A549 (cell line): ENCODE data around the gene FIGN. TPM values are rescaled to one million over a fixed set of nuclear protein-coding genes. Genes with fewer than 3 reads are reported as not detected.

Experiments used
- CBX8 ChIP-seq: fragments of 200-600 bp; sonication (generic); IDR thresholded peaks from 2 replicates; pipeline ENCODE4 v1.6.1; 2016
- CEBPB ChIP-seq, 2 experiments: fragments of >200 bp in 1 of 2; sonication (Bioruptor Twin) in 1 of 2; formaldehyde crosslinking in 1 of 2; IDR thresholded peaks; 2 replicates each; pipeline ENCODE4 v1.6.1; 2012 to 2016
- CHD2 ChIP-seq: fragments of 150-350 bp; IDR thresholded peaks from 2 replicates; pipeline ENCODE4 v1.6.1; 2014; ENCODE audit warnings: low read length; ENCODE audit not compliant: partially characterized antibody
- ESRRA ChIP-seq: fragments of 150-350 bp; IDR thresholded peaks from 2 replicates; pipeline ENCODE4 v1.6.1; 2014; ENCODE audit warnings: mild to moderate bottlenecking, low read length, borderline replicate concordance
- FOXS1 ChIP-seq: fragments of 250-450 bp; sonication (Bioruptor Pico); IDR thresholded peaks from 2 replicates; pipeline ENCODE4 v1.5.0; 2020; ENCODE audit warnings: mild to moderate bottlenecking, moderate library complexity
- HEYL ChIP-seq: fragments of 250-450 bp; sonication (Bioruptor Pico); IDR thresholded peaks from 2 replicates; pipeline ENCODE4 v1.8.0; 2021; ENCODE audit warnings: mild to moderate bottlenecking, moderate library complexity
- JUNB ChIP-seq: fragments of >200 bp; sonication (Bioruptor Twin); formaldehyde crosslinking; IDR thresholded peaks from 2 replicates; pipeline ENCODE4 v1.6.1; 2016
- KDM5A ChIP-seq: fragments of 200-600 bp; sonication (generic); IDR thresholded peaks from 2 replicates; pipeline ENCODE4 v1.6.1; 2016; ENCODE audit warnings: antibody characterized with exemption, mild to moderate bottlenecking
- MAZ ChIP-seq: fragments of 150-350 bp; IDR thresholded peaks from 2 replicates; pipeline ENCODE4 v1.6.1; 2014; ENCODE audit warnings: antibody characterized with exemption, low read depth, low read length, borderline replicate concordance
- MYC ChIP-seq: IDR thresholded peaks from 2 replicates; pipeline ENCODE4 v1.6.1; 2012; ENCODE audit warnings: mild to moderate bottlenecking, inconsistent platforms, low read length, improper control_type of control experiment, borderline replicate concordance
- NFE2L2 ChIP-seq: fragments of 150-350 bp; conservative IDR thresholded peaks from 2 replicates; pipeline ENCODE4 v1.6.1; 2014; ENCODE audit warnings: low read length
- NPAS2 ChIP-seq: fragments of 250-450 bp; sonication (Bioruptor Pico); IDR thresholded peaks from 2 replicates; pipeline ENCODE4 v1.8.0; 2022; ENCODE audit warnings: mild to moderate bottlenecking, moderate library complexity, borderline replicate concordance
- NR3C1 ChIP-seq: fragments of >200 bp; sonication (Bioruptor Twin); formaldehyde crosslinking; IDR thresholded peaks from 3 replicates; pipeline ENCODE4 v1.6.1; 2017
- POLR2A ChIP-seq: IDR thresholded peaks from 2 replicates; pipeline ENCODE4 v1.6.1; 2012; ENCODE audit warnings: mild to moderate bottlenecking, low read length
- POLR2AphosphoS2 ChIP-seq: conservative IDR thresholded peaks from 2 replicates; pipeline ENCODE4 v1.6.1; 2012; ENCODE audit warnings: low read length, improper control_type of control experiment, inconsistent platforms
- RAD21 ChIP-seq, 2 experiments: fragments of >200 bp in 1 of 2; sonication (Bioruptor Twin) in 1 of 2; formaldehyde crosslinking in 1 of 2; IDR thresholded peaks in 1 of 2; conservative IDR thresholded peaks in 1 of 2; 2 replicates in 1 of 2; 3 replicates in 1 of 2; pipeline ENCODE4 v1.6.1; 2012 to 2018; ENCODE audit warnings: inconsistent platforms in 1 of 2
- RFX5 ChIP-seq: fragments of 450-650 bp; IDR thresholded peaks from 2 replicates; pipeline ENCODE4 v1.7.1; 2014; ENCODE audit warnings: antibody characterized with exemption, mild to moderate bottlenecking, moderate library complexity
- RNF2 ChIP-seq: fragments of 200-600 bp; sonication (generic); IDR thresholded peaks from 2 replicates; pipeline ENCODE4 v1.6.1; 2016; ENCODE audit warnings: low read depth, mild to moderate bottlenecking, antibody characterized with exemption, moderate library complexity, borderline replicate concordance
- SMC3 ChIP-seq: fragments of >200 bp; sonication (Bioruptor Twin); formaldehyde crosslinking; IDR thresholded peaks from 3 replicates; pipeline ENCODE4 v1.6.1; 2018; ENCODE audit warnings: inconsistent platforms
- TP53 ChIP-seq: fragments of 250-450 bp; sonication (Bioruptor Pico); IDR thresholded peaks from 2 replicates; pipeline ENCODE4 v1.5.0; 2021; ENCODE audit warnings: mild to moderate bottlenecking, moderate library complexity
- ZC3H11A ChIP-seq: fragments of 450-650 bp; IDR thresholded peaks from 2 replicates; pipeline ENCODE4 v1.6.1; 2014; ENCODE audit warnings: antibody characterized with exemption, mild to moderate bottlenecking
- ZFP36 ChIP-seq: fragments of 450-650 bp; IDR thresholded peaks from 2 replicates; pipeline ENCODE4 v1.6.1; 2014; ENCODE audit warnings: borderline replicate concordance; ENCODE audit not compliant: partially characterized antibody
- ZSCAN20 ChIP-seq: fragments of 250-450 bp; sonication (Bioruptor Pico); IDR thresholded peaks from 2 replicates; pipeline ENCODE4 v1.8.0; 2022; ENCODE audit warnings: mild to moderate bottlenecking, moderate library complexity
- polyA plus RNA-seq, 4 experiments: library from polyadenylated mRNA; depleted of rRNA in 3 of 4; stranded (reverse); fragments of >200 nt; fragmentation: RNase III in 1 of 4; extraction: RNeasy Plus Mini Kit Qiagen cat#74134 plus additional on column Dnase treatment in 1 of 4; gene quantifications; 2 replicates in 3 of 4; 3 replicates in 1 of 4; pipeline ENCODE4 v1.2.3, GENCODE V29; 2011 to 2017
- TF ChIP-seq, protein P1 (sequence below): IDR thresholded peaks from 2 replicates; pipeline ENCODE4 v1.6.1; 2012
- TF ChIP-seq, protein P2 (sequence below): fragments of >200 bp; sonication (Bioruptor Twin); formaldehyde crosslinking; IDR thresholded peaks from 3 replicates; pipeline ENCODE4 v1.6.1; 2016
- TF ChIP-seq, protein P3 (sequence below): fragments of 150-350 bp; IDR thresholded peaks from 2 replicates; pipeline ENCODE4 v1.6.1; 2014; ENCODE audit warnings: low read depth, mild to moderate bottlenecking, low read length
- TF ChIP-seq, protein P4 (sequence below): fragments of 200-600 bp; sonication (generic); IDR thresholded peaks from 2 replicates; pipeline ENCODE4 v1.6.1; 2016; ENCODE audit warnings: antibody characterized with exemption, mild to moderate bottlenecking, moderate library complexity

FIGN gene
- polyA plus RNA-seq, 2 of the 4 experiments (the other 2 are of a cell fraction), result 1.9 to 3.8 TPM

DNA sequence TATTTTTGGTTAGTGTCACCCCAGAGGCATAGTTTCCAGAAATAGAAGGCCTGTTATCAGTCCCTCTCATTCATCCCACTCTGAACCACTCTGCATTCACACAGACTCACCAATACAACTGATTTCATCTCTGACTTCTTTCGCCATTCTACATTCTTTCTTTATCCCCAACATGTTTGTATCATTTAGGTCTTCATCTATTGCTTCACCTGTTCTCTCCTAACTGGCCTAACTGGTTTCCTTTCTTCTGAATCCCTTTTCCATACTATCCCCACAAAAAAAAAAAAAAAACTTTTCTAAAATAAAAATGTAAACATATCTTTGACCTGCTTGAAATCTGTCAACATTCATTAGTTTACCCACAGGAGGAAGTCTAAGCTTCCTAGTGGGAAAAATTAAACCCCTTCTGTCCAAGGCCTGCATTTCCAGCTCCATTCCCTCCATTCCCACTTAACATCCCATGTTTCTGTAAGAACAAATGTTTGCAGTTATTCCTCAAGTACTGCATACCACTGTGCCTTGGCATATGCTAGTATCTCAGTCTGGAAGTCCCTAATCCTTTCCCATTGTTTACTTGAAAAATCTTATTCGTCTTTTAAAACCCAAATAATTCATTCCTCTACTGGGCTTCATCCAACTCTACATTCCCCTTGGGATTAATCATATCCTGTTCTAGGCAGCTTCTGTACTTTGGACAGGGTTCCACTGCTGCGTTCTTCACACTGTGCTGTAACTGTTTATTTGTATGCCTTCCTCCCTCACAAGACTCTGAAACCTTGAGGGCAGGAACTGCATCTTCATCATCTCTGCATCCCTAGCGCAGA is 68.5 kb downstream of the FIGN start (continued):
- TF ChIP-seq ZC3H11A (no peak), POLR2AphosphoS2 (no peak), KDM5A (no peak), MYC (no peak), POLR2A (no peak), ZFP36 (no peak), RAD21 (conservative IDR thresholded peaks at IDR 0.05 in 1 of 2, IDR thresholded peaks at IDR 0.05 in 1 of 2) (peak in 1 of 2 experiments; percentile 60; a peak in 3 of 5 replicates), FOXS1 (CRISPR knock-in tag) (peak; percentile 40; the same call in 1 of the 2 replicates), RFX5 (no peak), TP53 (no peak), CEBPB (IDR thresholded peaks at IDR 0.05) (peak in 1 of 2 experiments; percentile 70; a peak in 1 of 4 replicates), NR3C1 (no peak), NFE2L2 (no peak), JUNB (peak; percentile 94), ZSCAN20 (CRISPR knock-in tag) (no peak), ESRRA (no peak), HEYL (CRISPR knock-in tag) (no peak), RNF2 (no peak), NPAS2 (CRISPR knock-in tag) (no peak), SMC3 (no peak; the same call in 2 of the 3 replicates), CBX8 (no peak), CHD2 (no peak), MAZ (no peak)
- TF ChIP-seq, protein P1, sequence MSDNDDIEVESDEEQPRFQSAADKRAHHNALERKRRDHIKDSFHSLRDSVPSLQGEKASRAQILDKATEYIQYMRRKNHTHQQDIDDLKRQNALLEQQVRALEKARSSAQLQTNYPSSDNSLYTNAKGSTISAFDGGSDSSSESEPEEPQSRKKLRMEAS, result peak; percentile 73
- TF ChIP-seq, protein P2, sequence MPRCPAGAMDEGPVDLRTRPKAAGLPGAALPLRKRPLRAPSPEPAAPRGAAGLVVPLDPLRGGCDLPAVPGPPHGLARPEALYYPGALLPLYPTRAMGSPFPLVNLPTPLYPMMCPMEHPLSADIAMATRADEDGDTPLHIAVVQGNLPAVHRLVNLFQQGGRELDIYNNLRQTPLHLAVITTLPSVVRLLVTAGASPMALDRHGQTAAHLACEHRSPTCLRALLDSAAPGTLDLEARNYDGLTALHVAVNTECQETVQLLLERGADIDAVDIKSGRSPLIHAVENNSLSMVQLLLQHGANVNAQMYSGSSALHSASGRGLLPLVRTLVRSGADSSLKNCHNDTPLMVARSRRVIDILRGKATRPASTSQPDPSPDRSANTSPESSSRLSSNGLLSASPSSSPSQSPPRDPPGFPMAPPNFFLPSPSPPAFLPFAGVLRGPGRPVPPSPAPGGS, result peak; percentile 82; the same call in 2 of the 3 replicates
- TF ChIP-seq, protein P3, sequence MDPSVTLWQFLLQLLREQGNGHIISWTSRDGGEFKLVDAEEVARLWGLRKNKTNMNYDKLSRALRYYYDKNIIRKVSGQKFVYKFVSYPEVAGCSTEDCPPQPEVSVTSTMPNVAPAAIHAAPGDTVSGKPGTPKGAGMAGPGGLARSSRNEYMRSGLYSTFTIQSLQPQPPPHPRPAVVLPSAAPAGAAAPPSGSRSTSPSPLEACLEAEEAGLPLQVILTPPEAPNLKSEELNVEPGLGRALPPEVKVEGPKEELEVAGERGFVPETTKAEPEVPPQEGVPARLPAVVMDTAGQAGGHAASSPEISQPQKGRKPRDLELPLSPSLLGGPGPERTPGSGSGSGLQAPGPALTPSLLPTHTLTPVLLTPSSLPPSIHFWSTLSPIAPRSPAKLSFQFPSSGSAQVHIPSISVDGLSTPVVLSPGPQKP, result no peak
- TF ChIP-seq, protein P4, sequence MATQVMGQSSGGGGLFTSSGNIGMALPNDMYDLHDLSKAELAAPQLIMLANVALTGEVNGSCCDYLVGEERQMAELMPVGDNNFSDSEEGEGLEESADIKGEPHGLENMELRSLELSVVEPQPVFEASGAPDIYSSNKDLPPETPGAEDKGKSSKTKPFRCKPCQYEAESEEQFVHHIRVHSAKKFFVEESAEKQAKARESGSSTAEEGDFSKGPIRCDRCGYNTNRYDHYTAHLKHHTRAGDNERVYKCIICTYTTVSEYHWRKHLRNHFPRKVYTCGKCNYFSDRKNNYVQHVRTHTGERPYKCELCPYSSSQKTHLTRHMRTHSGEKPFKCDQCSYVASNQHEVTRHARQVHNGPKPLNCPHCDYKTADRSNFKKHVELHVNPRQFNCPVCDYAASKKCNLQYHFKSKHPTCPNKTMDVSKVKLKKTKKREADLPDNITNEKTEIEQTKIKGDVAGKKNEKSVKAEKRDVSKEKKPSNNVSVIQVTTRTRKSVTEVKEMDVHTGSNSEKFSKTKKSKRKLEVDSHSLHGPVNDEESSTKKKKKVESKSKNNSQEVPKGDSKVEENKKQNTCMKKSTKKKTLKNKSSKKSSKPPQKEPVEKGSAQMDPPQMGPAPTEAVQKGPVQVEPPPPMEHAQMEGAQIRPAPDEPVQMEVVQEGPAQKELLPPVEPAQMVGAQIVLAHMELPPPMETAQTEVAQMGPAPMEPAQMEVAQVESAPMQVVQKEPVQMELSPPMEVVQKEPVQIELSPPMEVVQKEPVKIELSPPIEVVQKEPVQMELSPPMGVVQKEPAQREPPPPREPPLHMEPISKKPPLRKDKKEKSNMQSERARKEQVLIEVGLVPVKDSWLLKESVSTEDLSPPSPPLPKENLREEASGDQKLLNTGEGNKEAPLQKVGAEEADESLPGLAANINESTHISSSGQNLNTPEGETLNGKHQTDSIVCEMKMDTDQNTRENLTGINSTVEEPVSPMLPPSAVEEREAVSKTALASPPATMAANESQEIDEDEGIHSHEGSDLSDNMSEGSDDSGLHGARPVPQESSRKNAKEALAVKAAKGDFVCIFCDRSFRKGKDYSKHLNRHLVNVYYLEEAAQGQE, result no peak
